Fibroblast of skin of left biceps (primary cell): ENCODE results near the gene ZNF365.

Experiments
- DNase-seq, 2 experiments: peaks; one replicate each; pipeline ENCODE4 v3.0.0-alpha.2; 2013; ENCODE audit warnings: low read depth in 2 of 2

The ZNF365 gene

DNA sequence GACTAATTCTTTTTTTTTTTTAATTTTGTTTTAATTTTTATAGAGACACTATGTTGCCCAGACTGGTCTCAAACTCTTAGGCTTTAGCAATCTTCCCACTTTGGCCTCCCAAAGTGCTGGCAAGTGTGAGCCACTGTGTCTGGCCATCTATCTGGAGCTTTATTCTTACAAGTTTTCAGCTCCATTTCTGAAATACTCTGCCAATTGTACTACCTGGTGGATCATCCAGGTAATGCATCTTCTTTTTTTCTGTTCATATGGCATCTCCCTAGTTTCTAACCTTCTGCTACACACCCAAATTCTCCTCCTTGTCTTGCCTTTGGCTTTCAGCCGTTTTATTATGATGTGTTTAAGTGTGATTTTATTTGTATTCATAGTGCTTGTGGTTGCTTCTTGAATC, 40.2 kb downstream of the ZNF365 start:
- DNase-seq, result no peak

- peak in 1 of 2 experiments; percentile 34 for DNase-seq
Measured at GRCh38 chr10:62422068-62422590, 48.0 kb downstream of the ZNF365 start.

GRCh38 chr10:62424026-62424425, 49.9 kb downstream of the ZNF365 start:
- DNase-seq, result no peak

GRCh38 chr10:62426086-62426485, 51.9 kb downstream of the ZNF365 start:
- DNase-seq, result no peak

DNA sequence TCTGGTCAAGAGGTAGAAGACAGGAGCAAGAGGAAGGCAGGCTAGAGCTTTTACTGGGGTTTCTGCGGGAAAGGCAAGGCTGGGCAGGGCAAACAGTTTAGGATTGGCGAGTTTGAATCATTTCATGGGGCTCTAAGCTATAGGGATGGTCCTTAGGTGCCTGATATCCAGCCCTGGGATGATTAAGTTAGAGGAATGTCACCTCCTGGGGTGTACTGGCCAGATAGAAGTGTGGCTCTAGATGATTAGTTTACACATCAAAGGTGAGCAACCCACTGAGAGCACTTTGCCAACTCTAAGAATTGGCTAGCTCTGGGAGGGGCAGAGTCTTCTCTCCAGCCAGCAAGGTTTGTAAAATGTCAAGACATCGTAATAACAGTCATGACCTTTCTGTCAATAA, 52.4 kb downstream of the ZNF365 start:
- DNase-seq, result no peak

- no peak for DNase-seq
Measured at GRCh38 chr10:62430881-62431280, 56.7 kb downstream of the ZNF365 start.

DNA sequence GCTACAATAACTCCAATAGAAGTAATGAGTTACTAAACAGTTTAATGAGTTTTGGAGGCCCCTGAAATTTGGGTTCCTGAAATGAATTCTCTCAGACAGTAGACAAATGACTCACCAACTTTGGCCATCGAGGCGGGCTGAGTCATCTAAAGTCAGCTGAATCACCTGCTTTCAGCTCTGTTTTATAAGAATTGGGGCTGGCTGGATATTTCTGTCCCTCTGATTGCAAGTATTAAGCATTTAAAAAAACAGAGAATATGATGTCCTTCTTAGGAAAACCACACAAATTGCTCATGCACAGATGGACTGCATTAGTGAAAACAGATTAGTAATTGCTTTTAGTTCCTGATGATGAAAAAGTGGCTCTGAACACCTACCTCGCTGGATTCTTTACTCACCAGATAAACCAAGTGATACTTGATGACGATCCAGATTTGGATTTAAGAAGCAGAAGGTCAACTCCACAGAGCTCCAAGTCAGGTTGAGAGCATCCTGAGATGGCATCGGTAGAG, 59.1 kb downstream of the ZNF365 start:
- DNase-seq, result peak; percentile 91

GRCh38 chr10:62433901-62434300, 59.7 kb downstream of the ZNF365 start:
- no peak for DNase-seq

DNA sequence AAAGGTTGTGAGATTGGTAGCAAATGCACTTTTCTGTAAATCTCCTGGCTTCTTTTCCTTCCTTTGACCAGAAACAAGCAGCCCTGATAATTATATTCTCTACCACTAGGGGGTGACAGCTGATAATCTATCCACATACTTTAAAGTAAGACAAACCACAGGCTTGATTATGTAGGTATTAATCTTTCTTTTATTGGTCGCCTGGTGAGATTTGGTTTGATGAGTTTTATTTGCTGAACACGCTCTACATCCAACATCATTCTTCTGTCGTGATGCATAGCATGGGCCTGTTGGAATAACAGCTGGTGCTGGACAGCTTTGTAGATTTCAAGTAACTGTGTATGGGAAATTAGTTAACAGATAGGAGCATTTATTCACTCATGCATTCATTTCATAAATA, 63.5 kb downstream of the ZNF365 start:
- DNase-seq, result peak; percentile 74 to 78

- DNase-seq, result no peak
Measured at GRCh38 chr10:62442006-62442405, 67.8 kb downstream of the ZNF365 start.

DNA sequence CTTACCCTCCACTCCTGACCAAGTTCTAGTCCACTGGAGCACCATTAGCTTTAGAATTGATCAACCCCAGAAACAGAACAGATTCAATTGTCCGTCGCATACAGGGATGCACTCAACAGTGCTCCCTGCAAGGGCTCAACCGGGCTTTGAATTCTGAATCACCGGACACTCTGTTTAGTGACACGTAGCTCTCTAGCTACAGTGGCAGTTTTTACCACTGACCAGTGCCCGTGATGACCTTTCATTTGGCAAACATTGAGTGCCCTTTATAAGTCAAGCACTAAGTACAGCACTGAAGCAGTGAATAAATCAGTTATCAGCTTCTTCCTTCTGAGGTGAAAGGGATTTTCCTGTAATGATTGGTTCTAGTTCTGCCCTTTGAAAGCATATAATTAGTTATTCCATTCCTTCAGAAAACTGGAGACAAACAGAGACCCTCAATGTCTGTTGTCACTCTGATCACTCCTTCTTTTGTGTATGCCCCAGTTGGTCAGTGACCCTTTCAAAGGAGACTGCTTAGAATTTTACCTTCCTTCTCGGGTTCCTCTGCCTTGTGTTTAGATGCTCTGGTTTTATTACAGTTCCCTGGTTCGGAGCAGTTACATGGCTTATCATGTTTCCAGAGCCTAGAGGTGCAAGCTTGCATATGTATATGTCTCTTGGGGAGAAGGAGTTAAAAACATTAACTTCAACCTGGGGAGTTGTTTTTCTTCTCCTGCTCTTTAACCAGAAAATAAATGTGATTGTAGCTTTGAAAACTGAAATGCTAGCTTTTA, 68.9 kb downstream of the ZNF365 start:
- no peak for DNase-seq

DNA sequence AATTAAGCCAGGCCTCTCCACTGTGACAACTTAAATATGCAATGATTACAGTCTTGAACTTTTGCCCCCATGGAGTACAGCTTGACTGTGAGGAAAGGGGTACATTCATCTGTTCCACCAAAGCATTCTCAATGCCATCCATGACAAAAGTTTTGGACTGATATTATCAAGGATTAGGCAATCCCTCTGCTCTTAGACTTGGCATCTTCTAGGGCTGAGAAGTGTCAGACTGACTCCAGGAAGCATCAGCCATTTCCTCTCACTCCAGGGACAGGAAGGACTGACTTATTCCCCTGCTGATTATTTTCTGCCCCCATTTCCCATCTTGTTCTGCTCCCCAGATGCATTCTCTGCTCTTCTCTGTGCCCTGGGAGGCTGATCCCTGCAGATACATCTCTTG, 69.7 kb downstream of the ZNF365 start:
- DNase-seq, result no peak

DNA sequence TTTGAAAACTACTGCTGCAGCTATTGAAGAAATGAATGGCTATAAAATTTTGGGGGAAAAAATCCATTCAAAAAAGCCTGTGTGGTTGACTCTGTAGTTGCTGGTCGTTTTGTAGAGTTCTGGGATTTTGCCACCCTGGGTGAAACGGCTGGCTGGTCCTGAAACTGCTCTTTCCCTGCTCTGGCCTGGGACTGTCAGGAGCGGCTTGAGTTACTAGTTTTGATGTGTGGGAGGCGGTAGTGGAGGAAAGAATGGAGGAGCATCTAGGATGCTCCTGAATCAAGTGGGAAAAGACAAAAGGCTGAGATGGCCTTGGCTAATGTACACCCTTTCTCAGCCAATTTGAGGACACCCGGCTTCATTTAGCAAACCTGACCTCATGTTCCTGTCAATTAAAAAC, 72.5 kb downstream of the ZNF365 start:
- DNase-seq, result no peak

- no peak for DNase-seq
Measured at GRCh38 chr10:62450912-62451610, 76.9 kb downstream of the ZNF365 start.

DNA sequence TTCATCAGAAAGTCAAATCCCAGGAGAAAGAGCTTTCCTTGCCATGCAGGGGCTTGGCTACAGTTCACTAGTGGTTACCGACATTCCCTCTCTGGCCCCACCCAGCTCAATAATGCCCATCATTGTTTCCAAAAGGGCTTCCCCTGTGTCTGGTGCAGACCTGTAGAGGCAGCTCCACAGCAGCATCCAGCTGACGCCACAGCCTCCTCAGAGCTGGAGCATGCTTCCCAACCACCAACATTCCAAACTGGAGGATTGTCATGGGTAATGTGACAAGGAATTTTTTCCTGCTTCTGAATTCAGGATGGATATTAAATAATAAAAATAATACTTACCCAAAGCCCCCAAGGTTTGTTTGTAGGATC, 77.4 kb downstream of the ZNF365 start:
- DNase-seq, result no peak
